Fibroblast of mammary gland (primary cell): ENCODE measurements around the gene VWF.

Experiments used
- DNase-seq: peaks from one replicate; pipeline ENCODE4 v3.0.0-alpha.2; 2010; ENCODE audit warnings: low read depth
- H3K4me3 ChIP-seq: 2 replicates; pipeline ENCODE4 v1.5.1; 2011; ENCODE audit warnings: low read depth, mild to moderate bottlenecking, low read length, moderate library complexity; ENCODE audit not compliant: control insufficient read depth
- CTCF ChIP-seq: conservative IDR thresholded peaks from 2 replicates; pipeline ENCODE4 v1.5.1; 2011; ENCODE audit warnings: low read depth, low read length, inconsistent platforms; ENCODE audit not compliant: control insufficient read depth, insufficient read depth

VWF gene

GRCh38 chr12:6124411-6125309 is at the start of gene VWF:
Gene VWF, minus strand, starts transcription at chr12:6124670. Its CDS starts 1,474 bp downstream, at chr12:6123196.
- no peak for TF ChIP-seq CTCF
- no peak within 1 kb of the TSS for H3K4me3 ChIP-seq
- no peak for DNase-seq

GRCh38 chr12:6172862-6173261 is 48.4 kb upstream of the VWF start:
- H3K4me3 ChIP-seq: no peak overlapping the region
- no peak for DNase-seq
- TF ChIP-seq CTCF: no peak

- TF ChIP-seq CTCF: no peak
- H3K4me3 ChIP-seq: no peak overlapping the region
- no peak for DNase-seq
Measured at GRCh38 chr12:6172086-6172485, 47.6 kb upstream of the VWF start.

GRCh38 chr12:6171409-6172015 is 47.0 kb upstream of the VWF start:
- DNase-seq: no peak
- TF ChIP-seq CTCF: no peak

GRCh38 chr12:6167327-6168280 is 43.1 kb upstream of the VWF start:
- peak overlapping the region; percentile 17 for H3K4me3 ChIP-seq
- DNase-seq: peak; percentile 98

More at GRCh38 chr12:6171409-6172015, 47.0 kb upstream of the VWF start:
- no peak overlapping the region for H3K4me3 ChIP-seq

More at GRCh38 chr12:6167327-6168280, 43.1 kb upstream of the VWF start:
- no peak for TF ChIP-seq CTCF
